HL-60 (cell line): ENCODE results near the gene ASCC3.
"Not testable (repeated sequence)": the region's sequence is repeated elsewhere in the genome, so short reads cannot be mapped to it uniquely, and the experiment has no call there.

Source experiments
- DNase-seq, 2 experiments: peaks; one replicate each; pipeline ENCODE4 v3.0.0-alpha.2; 2010 to 2020; ENCODE audit warnings: low read depth in 1 of 2, low spot score in 1 of 2
- H3K27ac ChIP-seq: fragments of 250-450 bp; sonication (Bioruptor Pico); replicated peaks from 2 replicates; pipeline ENCODE4 v1.5.1; 2020; ENCODE audit warnings: mild to moderate bottlenecking, moderate library complexity
- H3K27me3 ChIP-seq: fragments of 250-450 bp; sonication (Bioruptor Pico); 2 replicates; pipeline ENCODE4 v1.5.1; 2021; ENCODE audit warnings: mild to moderate bottlenecking, moderate library complexity; ENCODE audit not compliant: insufficient read depth, poor library complexity, severe bottlenecking
- H3K4me3 ChIP-seq: replicated peaks from 2 replicates; pipeline ENCODE4 v1.5.1; 2011; ENCODE audit warnings: mild to moderate bottlenecking, control low read depth, low read length; ENCODE audit not compliant: insufficient read depth
- GABPA ChIP-seq: IDR thresholded peaks from 2 replicates; pipeline ENCODE4 v1.6.1; 2012; ENCODE audit warnings: low read depth
- POLR2AphosphoS5 ChIP-seq: IDR thresholded peaks from 2 replicates; pipeline ENCODE4 v1.6.1; 2012; ENCODE audit warnings: low read depth
- SPI1 ChIP-seq: IDR thresholded peaks from 2 replicates; pipeline ENCODE4 v1.6.1; 2012; ENCODE audit warnings: low read depth, mild to moderate bottlenecking, borderline replicate concordance
- TF ChIP-seq, protein P1 (sequence below): IDR thresholded peaks from one replicate; pipeline ENCODE4 v1.5.1; 2011; ENCODE audit warnings: low read length, control low read depth, inconsistent platforms; ENCODE audit not compliant: insufficient read depth
- TF ChIP-seq, protein P2 (sequence below): IDR thresholded peaks from 2 replicates; pipeline ENCODE4 v1.6.1; 2012; ENCODE audit warnings: low read depth; ENCODE audit not compliant: insufficient replicate concordance

The ASCC3 gene

DNA sequence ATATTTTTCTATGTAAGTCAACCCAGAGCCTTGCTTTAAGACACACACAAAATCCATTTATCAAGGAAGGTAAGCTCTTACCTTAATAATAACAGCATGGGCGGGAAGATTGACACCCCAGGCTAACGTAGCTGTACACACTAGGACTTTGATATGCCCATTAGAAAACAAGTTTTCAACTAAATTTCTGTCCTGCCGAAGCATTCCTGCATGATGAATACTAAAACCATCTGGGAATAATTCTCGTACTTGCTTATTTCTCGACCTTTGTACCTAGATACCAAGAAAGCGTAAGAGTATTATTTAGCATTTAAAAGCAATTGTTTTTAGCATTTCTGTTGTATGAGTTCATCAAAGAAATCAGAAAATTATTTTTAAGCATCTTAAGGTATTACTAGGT lies 218.9 kb downstream of the ASCC3 start:
- Histone ChIP-seq H3K27ac (no peak overlapping the region), H3K4me3 (no peak overlapping the region), H3K27me3 (no peaks in the 10 kb centered on the region)
- TF ChIP-seq, protein P1, sequence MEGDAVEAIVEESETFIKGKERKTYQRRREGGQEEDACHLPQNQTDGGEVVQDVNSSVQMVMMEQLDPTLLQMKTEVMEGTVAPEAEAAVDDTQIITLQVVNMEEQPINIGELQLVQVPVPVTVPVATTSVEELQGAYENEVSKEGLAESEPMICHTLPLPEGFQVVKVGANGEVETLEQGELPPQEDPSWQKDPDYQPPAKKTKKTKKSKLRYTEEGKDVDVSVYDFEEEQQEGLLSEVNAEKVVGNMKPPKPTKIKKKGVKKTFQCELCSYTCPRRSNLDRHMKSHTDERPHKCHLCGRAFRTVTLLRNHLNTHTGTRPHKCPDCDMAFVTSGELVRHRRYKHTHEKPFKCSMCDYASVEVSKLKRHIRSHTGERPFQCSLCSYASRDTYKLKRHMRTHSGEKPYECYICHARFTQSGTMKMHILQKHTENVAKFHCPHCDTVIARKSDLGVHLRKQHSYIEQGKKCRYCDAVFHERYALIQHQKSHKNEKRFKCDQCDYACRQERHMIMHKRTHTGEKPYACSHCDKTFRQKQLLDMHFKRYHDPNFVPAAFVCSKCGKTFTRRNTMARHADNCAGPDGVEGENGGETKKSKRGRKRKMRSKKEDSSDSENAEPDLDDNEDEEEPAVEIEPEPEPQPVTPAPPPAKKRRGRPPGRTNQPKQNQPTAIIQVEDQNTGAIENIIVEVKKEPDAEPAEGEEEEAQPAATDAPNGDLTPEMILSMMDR, result no peak
- TF ChIP-seq POLR2AphosphoS5, result no peak
- DNase-seq, result no peak

DNA sequence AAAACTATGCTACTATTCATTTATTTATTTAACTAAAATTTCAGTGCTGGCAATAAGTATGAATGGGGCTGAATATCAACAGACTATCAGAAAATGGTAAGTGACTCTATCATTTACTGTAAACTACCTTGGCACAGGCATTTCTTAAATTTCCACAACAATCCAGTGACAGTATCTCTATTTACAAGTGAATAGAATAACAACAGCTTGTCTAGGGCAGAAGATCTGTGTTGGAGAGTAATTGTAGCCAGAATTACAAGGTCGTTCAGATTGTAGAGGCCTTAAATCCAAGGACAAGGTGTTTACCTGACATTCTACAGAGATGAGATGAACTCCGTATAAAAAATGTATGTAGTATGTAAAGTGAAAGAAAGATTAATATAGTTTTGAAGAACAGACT lies 222.6 kb downstream of the ASCC3 start:
- no peak overlapping the region for H3K27ac ChIP-seq
- DNase-seq, result no peak
- TF ChIP-seq POLR2AphosphoS5 (no peak), SPI1 (no peak), GABPA (no peak)
- TF ChIP-seq, protein P2, sequence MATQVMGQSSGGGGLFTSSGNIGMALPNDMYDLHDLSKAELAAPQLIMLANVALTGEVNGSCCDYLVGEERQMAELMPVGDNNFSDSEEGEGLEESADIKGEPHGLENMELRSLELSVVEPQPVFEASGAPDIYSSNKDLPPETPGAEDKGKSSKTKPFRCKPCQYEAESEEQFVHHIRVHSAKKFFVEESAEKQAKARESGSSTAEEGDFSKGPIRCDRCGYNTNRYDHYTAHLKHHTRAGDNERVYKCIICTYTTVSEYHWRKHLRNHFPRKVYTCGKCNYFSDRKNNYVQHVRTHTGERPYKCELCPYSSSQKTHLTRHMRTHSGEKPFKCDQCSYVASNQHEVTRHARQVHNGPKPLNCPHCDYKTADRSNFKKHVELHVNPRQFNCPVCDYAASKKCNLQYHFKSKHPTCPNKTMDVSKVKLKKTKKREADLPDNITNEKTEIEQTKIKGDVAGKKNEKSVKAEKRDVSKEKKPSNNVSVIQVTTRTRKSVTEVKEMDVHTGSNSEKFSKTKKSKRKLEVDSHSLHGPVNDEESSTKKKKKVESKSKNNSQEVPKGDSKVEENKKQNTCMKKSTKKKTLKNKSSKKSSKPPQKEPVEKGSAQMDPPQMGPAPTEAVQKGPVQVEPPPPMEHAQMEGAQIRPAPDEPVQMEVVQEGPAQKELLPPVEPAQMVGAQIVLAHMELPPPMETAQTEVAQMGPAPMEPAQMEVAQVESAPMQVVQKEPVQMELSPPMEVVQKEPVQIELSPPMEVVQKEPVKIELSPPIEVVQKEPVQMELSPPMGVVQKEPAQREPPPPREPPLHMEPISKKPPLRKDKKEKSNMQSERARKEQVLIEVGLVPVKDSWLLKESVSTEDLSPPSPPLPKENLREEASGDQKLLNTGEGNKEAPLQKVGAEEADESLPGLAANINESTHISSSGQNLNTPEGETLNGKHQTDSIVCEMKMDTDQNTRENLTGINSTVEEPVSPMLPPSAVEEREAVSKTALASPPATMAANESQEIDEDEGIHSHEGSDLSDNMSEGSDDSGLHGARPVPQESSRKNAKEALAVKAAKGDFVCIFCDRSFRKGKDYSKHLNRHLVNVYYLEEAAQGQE, result no peak
- TF ChIP-seq, protein P1, result no peak
- no peaks in the 10 kb centered on the region for H3K27me3 ChIP-seq
- H3K4me3 ChIP-seq, result no peak overlapping the region

DNA sequence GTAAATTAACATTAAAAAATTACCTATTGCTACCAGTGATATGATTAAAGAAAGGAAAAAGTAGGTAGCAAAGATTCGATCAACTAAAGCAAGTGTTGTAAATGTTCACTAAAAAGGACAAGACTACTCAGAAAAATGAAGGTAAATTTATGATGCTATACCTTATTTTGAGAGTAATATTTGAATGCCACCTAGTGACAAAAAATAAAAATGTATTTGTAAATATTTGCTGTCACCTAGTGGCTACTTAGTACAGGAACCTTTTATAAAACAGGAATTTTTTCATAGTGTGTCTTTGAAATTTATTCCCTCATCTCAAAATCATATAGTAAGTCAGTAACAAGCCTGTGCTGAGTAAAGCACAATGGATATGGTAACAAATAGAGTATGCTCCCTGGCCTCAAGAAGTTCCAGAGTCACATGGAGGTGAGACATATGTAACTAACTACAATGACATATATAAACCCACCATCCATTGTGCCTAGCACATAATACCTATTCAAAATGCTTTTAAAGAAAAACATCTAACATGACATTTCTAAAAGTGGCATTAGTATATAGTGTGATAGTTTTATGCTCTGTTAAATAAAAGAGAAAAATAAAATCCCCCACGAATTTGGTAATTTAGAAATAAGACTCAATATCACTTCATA lies 223.3 kb downstream of the ASCC3 start:
- Histone ChIP-seq H3K27me3 (no peaks in the 10 kb centered on the region), H3K4me3 (no peak overlapping the region), H3K27ac (no peak overlapping the region)
- DNase-seq, result no peak
- no peak for TF ChIP-seq GABPA
- TF ChIP-seq, protein P2, result no peak
- TF ChIP-seq POLR2AphosphoS5, result no peak
- TF ChIP-seq SPI1, result no peak
- TF ChIP-seq, protein P1, result peak; percentile 26

DNA sequence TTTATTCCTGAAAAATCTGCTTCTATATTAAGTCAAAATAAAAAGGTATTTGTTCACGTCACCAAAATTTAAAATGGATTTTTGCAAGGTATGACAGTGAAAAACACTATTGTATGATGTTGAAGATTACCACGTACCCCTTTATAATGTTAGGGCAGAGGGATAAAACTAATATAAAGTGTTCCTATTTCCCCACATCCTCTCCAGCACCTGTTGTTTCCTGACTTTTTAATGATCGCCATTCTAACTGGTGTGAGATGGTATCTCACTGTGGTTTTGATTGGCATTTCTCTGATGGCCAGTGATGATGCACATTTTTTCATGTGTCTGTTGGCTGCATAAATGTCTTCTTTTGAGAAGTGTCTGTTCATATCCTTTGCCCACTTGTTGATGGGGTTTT lies 240.0 kb downstream of the ASCC3 start:
- not testable (repeated sequence) for DNase-seq, H3K27me3 ChIP-seq, H3K4me3 ChIP-seq, H3K27ac ChIP-seq
